ENCODE measurements around the gene GOLPH3L. TPM values are rescaled to one million over a fixed set of nuclear protein-coding genes. Genes with fewer than 3 reads are reported as not detected.
"Not testable (repeated sequence)": the region's sequence is repeated elsewhere in the genome, so short reads cannot be mapped to it uniquely, and the experiment has no call there.

GOLPH3L gene
- 13.4 and 28.2 TPM in 2 replicates for total RNA-seq

GRCh38 chr1:150696995-150697927 is at the start of gene GOLPH3L:
TSS of gene GOLPH3L (minus strand) at chr1:150697154. CDS start at chr1:150694838, 2,316 bp downstream.
- peak; percentile 99 for DNase-seq (ENCODE audit: low read depth)

DNA sequence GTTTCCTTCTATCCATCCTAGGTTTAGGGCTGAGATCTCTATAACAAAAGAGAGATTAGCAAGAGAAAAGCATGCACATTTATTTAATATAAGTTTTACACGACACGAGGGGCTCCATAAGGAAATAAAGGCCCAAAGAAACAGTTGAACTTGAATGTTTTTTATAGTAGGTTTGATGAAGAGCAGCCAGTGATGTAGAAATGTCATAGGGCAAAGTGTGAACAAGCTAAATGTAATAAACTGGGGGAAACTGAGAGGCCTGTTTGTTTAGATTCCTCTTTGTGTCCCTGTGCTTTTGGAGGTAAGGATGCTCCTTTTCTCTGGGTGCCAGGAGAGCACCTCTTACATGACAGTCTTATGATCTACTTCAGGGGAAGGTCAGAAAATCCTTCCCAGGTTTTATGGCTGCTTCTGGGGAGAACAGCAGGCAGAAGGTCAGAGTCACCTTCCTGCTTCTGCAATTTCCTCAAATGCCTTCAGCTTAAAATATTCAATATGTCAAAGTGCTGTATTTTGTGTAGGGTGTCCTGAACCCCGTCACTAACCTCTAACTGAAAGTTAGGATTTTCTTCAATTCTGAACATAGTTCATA is 33.3 kb upstream of the GOLPH3L start:
- no peak for DNase-seq (ENCODE audit: low read depth)

DNA sequence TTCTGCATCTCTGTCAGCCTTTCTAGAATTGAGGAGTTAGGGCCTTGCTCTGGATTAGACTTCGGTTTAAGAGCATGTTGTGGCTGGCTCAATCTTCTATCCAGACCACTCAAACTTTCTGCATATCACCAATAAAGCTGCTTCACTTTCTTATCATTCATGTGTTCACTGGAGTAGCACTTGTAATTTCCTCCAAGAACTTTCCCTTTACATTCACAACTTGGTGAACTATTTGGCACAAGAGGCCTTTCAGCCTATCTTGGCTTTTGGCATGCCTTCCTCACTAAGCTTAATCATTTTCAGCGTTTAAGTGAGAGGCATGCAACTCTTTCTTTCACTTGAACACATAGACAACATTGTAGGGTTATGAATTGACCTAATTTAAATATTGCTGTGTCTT is 27.4 kb upstream of the GOLPH3L start:
- DNase-seq (ENCODE audit: low read depth): no peak

DNA sequence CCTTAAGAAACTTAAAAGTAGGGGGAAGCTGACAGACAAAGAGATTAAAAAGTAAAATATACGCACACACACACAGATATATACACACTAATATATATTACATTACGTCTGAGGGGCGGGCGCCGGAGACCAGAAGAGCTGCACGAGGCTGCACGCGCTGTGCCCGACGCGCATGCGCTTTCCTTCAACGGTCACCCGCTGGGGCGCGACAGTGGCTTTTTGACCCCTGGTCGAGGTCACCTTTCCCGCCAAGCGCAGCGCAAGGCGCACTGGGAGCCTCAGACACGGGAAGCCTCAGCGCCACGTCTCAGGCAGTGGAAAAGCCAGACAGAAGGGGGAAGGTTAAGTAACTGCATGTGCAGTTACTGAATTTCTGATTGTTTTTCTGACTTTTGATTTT is 23.7 kb upstream of the GOLPH3L start, which contains the start of gene HORMAD1:
Gene HORMAD1 (minus strand): TSS at position 193 of the 400 bp plus-strand sequence. CDS start 1,390 bp downstream, outside the sequence.
- DNase-seq (ENCODE audit: low read depth): no peak

GRCh38 chr1:150720098-150720497 is 23.1 kb upstream of the GOLPH3L start:
- DNase-seq (ENCODE audit: low read depth): no peak

- no peak for DNase-seq (ENCODE audit: low read depth)
These were observed 21.4 kb upstream of the GOLPH3L start for GRCh38 chr1:150718225-150718891.

- not testable (repeated sequence) for DNase-seq (ENCODE audit: low read depth)
These were observed 12.1 kb upstream of the GOLPH3L start for GRCh38 chr1:150709031-150709430.

GRCh38 chr1:150708595-150708994 is 11.6 kb upstream of the GOLPH3L start:
- no peak for DNase-seq (ENCODE audit: low read depth)

DNA sequence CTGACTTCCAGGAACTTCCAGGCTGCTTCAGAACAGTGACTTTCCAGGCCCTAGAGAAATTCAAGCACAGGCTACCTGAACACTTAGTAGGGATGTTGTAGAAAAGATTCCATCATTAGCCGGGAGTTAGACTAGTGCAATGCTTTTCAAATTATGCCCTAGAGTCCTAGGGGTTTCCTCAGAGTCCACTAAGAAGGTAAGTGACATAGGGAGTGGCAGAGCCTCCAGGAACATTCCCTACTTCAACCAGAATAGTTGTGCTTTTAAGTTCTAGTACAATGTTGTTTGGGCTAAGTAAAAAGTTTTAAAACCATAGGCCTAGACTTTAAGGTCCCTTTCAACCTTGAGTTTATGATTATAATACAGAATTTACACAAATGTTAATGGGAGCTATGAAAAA is 9.1 kb upstream of the GOLPH3L start:
- DNase-seq (ENCODE audit: low read depth): no peak

DNA sequence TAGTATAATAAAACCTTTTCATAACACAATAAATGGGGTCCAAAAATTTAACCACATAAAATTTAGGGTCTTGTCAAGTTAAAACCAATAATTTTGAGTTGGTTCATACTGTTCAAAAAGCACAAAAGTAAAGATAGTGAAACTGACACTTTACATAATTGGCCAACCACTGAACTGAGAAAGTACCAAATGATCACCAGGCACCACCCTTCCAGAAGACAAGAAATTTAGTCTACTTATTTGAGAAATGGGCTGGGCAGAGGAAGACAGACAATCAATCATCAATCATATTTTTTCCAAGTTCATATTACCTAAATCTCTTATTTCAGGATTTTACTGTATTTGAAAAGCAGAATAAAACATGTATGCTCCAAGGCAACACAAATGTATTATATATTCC is 6.5 kb upstream of the GOLPH3L start:
- no peak for DNase-seq (ENCODE audit: low read depth)

GRCh38 chr1:150696590-150696989 is 364 bp downstream of the GOLPH3L start:
- DNase-seq (ENCODE audit: low read depth): no peak

DNA sequence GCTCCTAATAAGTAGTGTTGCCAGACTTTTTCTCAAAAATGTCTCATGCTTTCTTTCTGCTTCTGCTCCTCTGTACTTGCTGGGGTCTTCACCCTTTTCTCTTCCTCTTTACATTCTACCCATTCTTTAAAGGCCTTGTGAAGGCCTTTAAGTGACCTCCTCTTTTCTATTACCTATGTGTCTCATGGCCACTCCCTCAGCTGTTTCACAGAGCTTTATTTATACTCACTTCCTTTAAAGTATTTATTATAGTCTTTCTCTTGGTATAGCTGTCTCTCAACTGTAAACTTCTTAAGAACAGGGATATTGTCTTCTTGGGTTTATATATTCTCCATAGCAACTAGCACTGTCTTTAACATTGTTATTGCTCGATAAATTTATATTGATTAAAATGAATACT is 792 bp downstream of the GOLPH3L start:
- no peak for DNase-seq (ENCODE audit: low read depth)

- DNase-seq (ENCODE audit: low read depth): no peak
These were observed 1.4 kb downstream of the GOLPH3L start for GRCh38 chr1:150695561-150695960.

DNA sequence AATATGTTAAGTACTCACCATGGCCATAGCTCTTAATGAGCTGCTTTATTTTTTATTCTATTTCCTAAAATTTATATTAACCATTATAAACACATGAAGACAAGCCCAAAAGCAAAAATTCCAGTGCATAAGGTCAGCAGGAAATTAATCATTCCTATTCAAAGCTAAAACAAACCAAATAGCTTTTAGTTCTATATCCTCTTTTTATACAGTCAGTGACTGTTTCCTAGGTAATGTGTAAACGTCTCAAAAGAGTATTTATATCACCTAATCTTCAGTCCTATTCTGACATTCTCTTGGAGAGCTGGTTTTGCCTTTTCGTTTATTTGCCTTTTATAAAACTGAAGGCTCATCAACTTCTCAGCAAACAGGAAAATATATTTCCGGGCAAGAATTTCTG is 4.2 kb downstream of the GOLPH3L start:
- DNase-seq (ENCODE audit: low read depth): no peak

DNA sequence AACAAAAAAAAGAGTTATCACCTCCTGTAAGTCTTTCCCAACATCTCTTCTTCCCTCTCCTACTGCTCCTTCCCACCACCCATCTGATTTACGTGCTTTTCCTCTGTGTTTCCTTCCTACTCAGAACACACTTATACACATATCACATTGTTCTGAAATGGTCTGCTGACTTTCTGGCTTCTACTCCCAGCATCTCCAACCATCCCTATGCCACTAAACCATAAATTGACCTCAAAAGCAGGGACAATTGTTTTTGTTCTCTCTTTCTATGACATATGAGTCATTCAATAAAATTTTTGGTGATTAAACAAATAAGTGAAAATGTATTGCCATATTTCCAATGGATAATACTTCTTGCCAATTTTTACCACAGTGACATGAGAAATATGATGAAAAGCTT is 8.2 kb downstream of the GOLPH3L start:
- no peak for DNase-seq (ENCODE audit: low read depth)

DNA sequence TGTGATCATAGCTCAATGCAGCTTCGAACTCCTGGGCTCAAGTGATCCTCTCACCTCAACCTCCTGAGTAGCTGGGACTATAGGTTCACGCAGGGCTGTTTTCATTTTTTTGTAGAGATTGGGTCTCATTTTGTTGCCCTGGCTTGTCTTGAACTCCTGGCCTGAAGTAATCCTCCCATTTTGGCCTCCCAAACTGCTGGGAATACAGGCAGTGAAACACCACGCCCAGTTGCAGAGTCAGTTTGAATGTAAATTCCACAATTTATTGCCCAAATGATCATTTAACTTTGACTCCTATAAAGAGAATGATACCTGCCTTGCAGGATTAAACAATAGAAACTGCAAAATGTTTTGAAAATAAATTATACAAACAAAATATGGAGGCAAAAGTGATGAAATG is 10.7 kb downstream of the GOLPH3L start:
- DNase-seq (ENCODE audit: low read depth): no peak

DNA sequence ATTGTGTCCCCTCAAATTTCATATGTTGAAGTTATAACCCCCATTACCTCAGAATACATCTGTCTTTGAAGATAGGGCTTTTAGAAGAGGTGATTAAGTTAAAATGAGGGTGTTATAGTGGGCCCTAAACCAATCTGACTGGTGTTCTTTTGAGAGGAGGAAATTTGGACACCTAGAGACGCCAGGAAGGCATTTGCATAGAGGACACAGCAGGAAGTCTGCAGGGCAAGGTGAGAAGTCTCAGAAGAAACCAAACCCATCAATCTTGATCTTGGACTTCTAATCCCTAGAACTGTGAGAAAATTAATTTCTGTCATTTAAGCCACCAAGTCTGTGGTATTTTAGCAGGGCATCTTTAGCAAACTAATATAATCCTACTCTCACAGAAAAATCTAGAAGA is 13.0 kb downstream of the GOLPH3L start:
- no peak for DNase-seq (ENCODE audit: low read depth)

DNA sequence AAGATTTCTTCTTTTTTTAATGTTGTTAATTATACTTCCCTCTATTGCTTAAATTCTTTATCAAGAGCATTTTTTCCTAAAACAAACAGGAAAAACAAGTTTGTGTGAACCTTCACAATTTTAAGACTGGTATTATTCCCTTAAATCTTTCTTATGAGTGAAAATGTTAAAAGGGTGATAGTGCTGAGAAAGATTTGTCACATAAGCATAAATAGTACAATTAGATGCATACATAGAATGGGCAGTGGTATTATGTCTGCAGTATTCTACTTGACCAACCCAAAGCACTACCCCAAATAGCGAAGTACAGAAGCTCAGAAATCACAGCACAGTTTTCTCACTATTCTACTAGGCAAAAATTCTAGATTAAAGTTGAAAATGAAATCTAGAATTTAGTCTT is 18.0 kb downstream of the GOLPH3L start:
- no peak for DNase-seq (ENCODE audit: low read depth)

DNA sequence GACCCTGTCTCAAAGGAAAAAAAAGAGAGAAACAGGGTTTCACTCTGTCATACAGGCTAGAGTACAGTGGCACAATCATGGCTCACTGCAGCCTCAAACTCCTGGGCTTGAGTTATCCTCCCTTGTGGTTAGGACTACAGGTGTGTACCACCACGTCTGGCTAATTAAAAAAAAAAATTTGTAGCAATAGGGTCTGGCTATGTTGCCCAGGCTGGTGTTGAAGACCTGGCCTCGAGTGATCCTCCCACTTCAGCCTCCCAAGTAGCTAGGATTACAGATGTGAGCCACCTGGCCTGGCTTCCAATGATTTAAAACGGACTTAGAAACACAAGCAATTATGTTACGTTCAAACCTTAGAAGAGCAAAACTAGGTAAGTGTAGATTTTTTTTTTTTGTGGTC is 22.1 kb downstream of the GOLPH3L start:
- no peak for DNase-seq (ENCODE audit: low read depth)

DNA sequence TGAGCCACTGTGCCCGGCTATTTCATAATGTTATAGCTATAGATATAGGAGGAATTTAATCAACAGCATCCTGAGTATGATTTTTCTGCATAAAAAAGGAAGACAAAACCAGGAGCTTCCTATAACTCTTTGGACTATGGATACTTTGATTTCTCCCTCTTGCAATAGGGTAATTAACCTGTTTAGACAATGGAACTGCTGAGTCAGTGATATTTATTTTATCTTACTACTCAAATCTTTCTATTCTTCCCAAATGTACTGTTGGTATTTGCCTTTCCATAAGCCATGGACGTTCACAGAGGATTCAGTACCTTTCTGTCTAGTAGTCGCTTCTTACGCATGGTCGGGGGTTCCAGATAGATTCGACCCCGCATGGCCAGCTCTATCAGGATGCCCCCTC is 33.6 kb downstream of the GOLPH3L start:
- DNase-seq (ENCODE audit: low read depth): no peak

DNA sequence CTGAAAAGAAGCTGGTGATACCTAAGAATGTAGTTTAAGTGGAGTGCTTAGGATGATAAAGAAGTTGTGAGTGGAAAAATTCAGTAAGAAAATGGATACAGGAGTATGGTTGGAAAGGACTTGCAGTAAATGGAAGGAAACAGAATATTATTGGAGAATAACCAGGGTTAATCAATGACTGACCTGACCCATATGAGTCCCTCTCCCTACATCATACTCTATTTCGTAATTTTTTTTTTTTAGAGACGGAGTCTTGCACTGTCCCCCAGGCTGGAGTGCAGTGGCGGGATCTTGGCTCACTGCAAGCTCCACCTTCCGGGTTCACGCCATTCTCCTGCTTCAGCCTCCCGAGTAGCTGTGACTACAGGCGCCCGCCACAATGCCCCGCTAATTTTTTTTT is 34.1 kb downstream of the GOLPH3L start:
- DNase-seq (ENCODE audit: low read depth): no peak

DNA sequence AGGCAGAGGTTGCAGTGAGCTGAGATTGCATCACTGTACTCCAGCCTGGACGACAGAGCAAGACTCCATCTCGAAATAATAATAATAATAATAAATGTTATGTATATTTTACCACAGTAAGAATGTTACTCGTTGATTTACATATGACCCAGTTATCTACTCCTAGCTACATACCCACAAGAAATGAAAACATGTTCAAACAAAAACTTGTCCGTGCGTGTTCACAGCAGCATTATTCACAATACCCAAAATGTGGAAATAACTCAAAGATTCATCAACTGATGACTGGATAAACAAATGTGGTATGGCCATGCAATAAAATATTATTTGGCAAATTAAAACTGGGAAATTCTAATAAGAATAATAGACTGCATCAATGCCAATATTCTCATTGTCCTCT is 35.8 kb downstream of the GOLPH3L start:
- no peak for DNase-seq (ENCODE audit: low read depth)

- no peak for DNase-seq (ENCODE audit: low read depth)
These were observed 36.4 kb downstream of the GOLPH3L start for GRCh38 chr1:150660584-150660983.

Measured in renal cortical epithelial cell (primary cell).